ENCODE measurements around the gene PHF24.

The PHF24 gene

DNA sequence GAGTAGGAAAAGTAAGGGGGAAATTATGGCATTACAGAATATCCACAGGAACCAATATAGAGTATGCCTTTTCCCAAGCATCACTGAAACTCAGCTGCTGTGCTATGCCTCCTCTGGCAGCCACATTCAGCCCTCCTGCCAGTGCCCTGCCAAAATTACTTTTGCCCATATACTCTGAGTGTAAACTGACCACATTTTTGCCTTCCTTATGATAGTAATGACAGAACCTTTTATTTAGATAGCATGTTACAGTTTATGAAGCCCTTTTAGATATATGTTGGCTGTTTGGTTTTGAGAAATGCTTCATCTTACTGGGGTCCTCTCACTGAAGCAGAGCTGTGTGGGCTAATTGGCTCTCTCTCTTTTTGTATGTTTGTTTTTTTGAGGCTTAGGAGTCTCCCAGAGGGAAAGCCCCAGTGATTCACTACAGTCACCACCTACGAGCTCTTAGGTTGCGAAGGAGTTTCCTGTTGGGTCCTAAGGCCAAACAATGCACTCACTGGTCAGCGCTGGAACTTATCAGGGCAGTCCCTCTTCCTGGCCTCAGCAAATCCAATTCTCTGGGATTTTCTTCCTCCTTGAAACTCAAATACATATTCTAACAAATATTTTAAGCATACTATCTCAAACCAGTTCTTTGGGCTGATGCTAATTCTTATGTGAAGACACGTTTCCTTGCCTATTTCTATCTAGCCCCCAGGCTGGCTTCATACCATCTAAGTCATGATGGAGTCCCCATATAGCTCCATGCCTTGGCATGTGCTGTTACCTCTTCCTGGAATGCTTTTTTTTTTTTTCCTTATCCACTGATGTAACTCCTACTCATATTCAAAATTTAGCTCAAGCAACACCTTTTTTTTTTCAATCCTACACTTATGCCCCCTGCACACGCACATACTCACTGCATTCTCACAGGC is 3.7 kb downstream of the PHF24 start:
- Histone ChIP-seq H3K36me3 (ENCODE audit: control insufficient read depth in 1 of 2, insufficient read depth in 2 of 2, low read length in 2 of 2) (no peaks in the 10 kb centered on the region), H3K9me3 (ENCODE audit: control insufficient read depth in 1 of 2, low read length in 2 of 2) (no peaks in the 10 kb centered on the region), H3K4me3 (ENCODE audit: low read depth in 1 of 2, low read length in 2 of 2) (no peak overlapping the region), H3K27me3 (ENCODE audit: low read depth, low read length) (peaks cover 13% of the 10 kb centered on the region), H3K27ac (ENCODE audit: low read length) (no peak overlapping the region), H3K4me1 (ENCODE audit: control insufficient read depth in 1 of 2, insufficient read depth in 2 of 2, low read length in 2 of 2) (peaks cover 0 to 10% of the 10 kb centered on the region in 2 donors)

DNA sequence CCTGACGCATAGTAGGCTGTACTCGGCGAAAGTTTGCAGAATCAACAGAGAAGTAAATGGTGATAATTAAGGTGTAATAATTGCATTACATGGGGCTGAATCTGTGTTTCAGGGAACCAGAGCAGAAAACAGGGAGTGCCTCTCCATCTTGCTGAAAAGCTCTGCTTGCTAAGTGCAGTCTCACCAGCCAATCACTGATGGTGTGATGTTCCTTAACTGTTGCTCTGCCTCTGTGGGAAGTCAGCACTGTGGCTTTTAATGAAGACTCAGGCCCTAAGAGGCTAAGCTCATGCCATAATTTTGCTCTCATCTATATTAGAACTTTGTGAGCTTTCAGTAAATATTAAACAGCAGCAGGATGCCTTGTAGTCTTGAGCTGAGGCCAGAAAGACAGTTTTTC is 4.5 kb downstream of the PHF24 start:
- Histone ChIP-seq H3K27ac (ENCODE audit: low read length) (no peak overlapping the region), H3K36me3 (ENCODE audit: control insufficient read depth in 1 of 2, insufficient read depth in 2 of 2, low read length in 2 of 2) (no peaks in the 10 kb centered on the region), H3K9me3 (ENCODE audit: control insufficient read depth in 1 of 2, low read length in 2 of 2) (no peaks in the 10 kb centered on the region), H3K27me3 (ENCODE audit: low read depth, low read length) (peaks cover 13% of the 10 kb centered on the region), H3K4me1 (ENCODE audit: control insufficient read depth in 1 of 2, insufficient read depth in 2 of 2, low read length in 2 of 2) (peaks cover 0 to 7% of the 10 kb centered on the region in 2 donors), H3K4me3 (ENCODE audit: low read depth in 1 of 2, low read length in 2 of 2) (no peak overlapping the region)

DNA sequence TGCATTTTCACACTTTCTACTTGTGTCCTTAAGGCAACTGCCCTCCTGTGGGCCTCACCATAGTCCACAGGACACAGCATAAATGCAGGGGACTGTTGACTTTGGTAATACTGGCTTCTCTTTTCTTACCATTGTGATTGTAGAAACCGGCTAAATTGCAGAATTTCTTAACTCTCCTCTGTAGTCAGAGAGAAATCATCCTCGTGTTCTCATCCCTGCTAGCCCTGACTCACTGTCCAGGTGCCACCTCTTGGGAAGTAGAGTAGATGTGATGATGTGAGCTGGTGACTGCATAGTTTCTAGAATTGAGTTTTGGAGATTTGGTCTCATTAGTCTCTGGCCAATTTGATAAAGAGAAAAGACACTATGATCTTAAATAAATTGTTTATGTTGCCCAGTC is 5.5 kb downstream of the PHF24 start:
- Histone ChIP-seq H3K27ac (ENCODE audit: low read length) (no peak overlapping the region), H3K4me1 (ENCODE audit: control insufficient read depth in 1 of 2, insufficient read depth in 2 of 2, low read length in 2 of 2) (peaks cover 0 to 1% of the 10 kb centered on the region in 2 donors), H3K36me3 (ENCODE audit: control insufficient read depth in 1 of 2, insufficient read depth in 2 of 2, low read length in 2 of 2) (no peaks in the 10 kb centered on the region), H3K4me3 (ENCODE audit: low read depth in 1 of 2, low read length in 2 of 2) (no peak overlapping the region), H3K27me3 (ENCODE audit: low read depth, low read length) (peaks cover 10% of the 10 kb centered on the region), H3K9me3 (ENCODE audit: control insufficient read depth in 1 of 2, low read length in 2 of 2) (no peaks in the 10 kb centered on the region)

DNA sequence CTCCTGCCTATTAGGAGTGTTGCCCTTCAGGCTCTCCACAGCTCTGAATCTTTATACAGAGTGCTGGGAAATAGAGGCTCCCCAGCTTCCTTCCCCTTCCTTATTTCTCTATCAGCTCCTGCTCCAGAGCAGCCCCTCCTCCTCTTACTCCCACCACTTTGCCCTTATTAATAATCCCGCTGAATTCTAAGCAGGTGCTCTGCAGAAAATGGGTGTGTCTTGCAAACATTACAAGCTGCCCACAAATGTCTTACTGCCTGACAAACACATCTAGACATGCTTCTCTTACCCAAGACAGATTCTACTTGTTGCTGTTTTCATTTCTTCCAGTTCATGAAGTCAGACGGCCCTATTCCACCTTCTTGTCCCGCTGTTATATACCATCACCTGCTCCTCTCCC is 6.4 kb downstream of the PHF24 start:
- Histone ChIP-seq H3K27ac (ENCODE audit: low read length) (no peak overlapping the region), H3K4me3 (ENCODE audit: low read depth in 1 of 2, low read length in 2 of 2) (no peak overlapping the region), H3K36me3 (ENCODE audit: control insufficient read depth in 1 of 2, insufficient read depth in 2 of 2, low read length in 2 of 2) (no peaks in the 10 kb centered on the region), H3K4me1 (ENCODE audit: control insufficient read depth in 1 of 2, insufficient read depth in 2 of 2, low read length in 2 of 2) (no peaks in the 10 kb centered on the region), H3K27me3 (ENCODE audit: low read depth, low read length) (peaks cover 4% of the 10 kb centered on the region), H3K9me3 (ENCODE audit: control insufficient read depth in 1 of 2, low read length in 2 of 2) (no peaks in the 10 kb centered on the region)

DNA sequence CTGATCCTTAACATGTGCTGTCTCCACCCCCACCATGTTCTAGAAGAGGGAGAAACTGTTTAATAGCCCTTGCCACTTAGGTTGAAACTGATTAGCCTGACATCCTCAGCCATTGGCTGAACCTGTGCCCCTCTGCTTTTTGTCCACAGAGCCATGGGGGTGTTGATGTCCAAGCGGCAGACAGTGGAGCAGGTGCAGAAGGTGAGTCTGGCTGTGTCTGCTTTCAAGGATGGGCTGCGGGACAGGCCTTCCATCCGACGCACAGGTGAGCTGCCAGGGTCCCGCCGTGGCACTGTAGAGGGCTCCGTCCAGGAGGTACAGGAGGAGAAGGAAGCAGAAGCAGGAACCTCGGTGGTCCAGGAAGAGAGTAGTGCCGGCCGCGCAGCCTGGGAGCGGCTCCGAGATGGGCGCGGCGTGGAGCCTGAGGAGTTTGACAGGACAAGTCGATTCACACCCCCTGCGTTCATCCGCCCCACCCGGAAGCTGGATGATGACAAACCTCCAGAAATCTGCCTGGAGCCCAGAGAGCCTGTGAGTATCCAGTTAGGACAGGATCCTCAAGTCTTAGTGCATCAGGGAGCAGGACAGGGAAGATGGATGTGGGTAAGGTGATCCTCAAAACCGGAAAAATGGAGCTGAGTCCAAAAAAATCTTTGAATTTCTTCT is 13.2 kb downstream of the PHF24 start:
- no peaks in the 10 kb centered on the region for H3K27me3 ChIP-seq (ENCODE audit: low read depth, low read length)
- no peak overlapping the region for H3K4me3 ChIP-seq (ENCODE audit: low read depth in 1 of 2, low read length in 2 of 2)
- no peaks in the 10 kb centered on the region for H3K36me3 ChIP-seq (ENCODE audit: control insufficient read depth in 1 of 2, insufficient read depth in 2 of 2, low read length in 2 of 2)
- H3K9me3 ChIP-seq (ENCODE audit: control insufficient read depth in 1 of 2, low read length in 2 of 2), result no peaks in the 10 kb centered on the region
- H3K4me1 ChIP-seq (ENCODE audit: control insufficient read depth in 1 of 2, insufficient read depth in 2 of 2, low read length in 2 of 2), result no peaks in the 10 kb centered on the region
- H3K27ac ChIP-seq (ENCODE audit: low read length), result no peak overlapping the region

DNA sequence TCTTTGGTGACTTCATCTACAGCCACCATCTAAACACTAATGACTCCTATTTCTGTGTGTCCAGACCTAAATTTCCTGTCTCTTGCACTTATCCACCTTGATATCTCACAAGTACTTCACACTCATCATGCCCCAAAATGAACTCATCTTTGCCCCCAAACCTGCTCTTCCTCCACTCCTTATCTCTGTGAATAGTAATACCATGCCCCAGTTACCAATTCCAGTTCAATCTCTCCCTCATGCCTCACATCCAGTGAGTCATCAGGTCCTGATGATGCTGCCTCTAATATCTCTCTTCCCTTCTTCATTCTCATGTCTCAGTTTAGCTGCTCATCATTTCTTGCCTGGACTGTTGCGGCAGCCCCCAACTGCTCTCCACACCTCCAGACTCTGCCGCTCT is 16.6 kb downstream of the PHF24 start:
- Histone ChIP-seq H3K36me3 (ENCODE audit: control insufficient read depth in 1 of 2, insufficient read depth in 2 of 2, low read length in 2 of 2) (no peaks in the 10 kb centered on the region), H3K27ac (ENCODE audit: low read length) (no peak overlapping the region), H3K4me3 (ENCODE audit: low read depth in 1 of 2, low read length in 2 of 2) (no peak overlapping the region), H3K9me3 (ENCODE audit: control insufficient read depth in 1 of 2, low read length in 2 of 2) (no peaks in the 10 kb centered on the region), H3K27me3 (ENCODE audit: low read depth, low read length) (no peaks in the 10 kb centered on the region), H3K4me1 (ENCODE audit: control insufficient read depth in 1 of 2, insufficient read depth in 2 of 2, low read length in 2 of 2) (no peaks in the 10 kb centered on the region)

DNA sequence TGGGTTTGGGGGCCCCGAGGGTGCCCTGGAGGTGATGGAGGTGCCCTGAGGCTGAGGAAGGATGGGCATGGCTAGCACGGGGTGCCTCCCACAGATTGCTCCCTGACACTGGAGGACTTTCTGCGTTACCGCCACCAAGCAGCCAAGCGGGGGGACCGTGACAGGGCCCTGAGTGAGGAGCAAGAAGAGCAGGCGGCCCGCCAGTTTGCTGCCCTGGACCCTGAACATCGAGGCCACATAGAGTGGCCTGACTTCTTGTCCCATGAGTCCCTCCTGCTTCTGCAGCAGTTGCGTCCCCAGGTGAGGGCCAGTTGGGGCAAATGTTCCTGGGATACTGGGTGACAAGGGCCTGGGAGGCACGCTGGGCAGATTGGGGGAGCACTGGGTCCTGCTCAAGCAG is 18.4 kb downstream of the PHF24 start:
- Histone ChIP-seq H3K27me3 (ENCODE audit: low read depth, low read length) (no peaks in the 10 kb centered on the region), H3K4me1 (ENCODE audit: control insufficient read depth in 1 of 2, insufficient read depth in 2 of 2, low read length in 2 of 2) (no peaks in the 10 kb centered on the region), H3K27ac (ENCODE audit: low read length) (no peak overlapping the region), H3K36me3 (ENCODE audit: control insufficient read depth in 1 of 2, insufficient read depth in 2 of 2, low read length in 2 of 2) (no peaks in the 10 kb centered on the region), H3K4me3 (ENCODE audit: low read depth in 1 of 2, low read length in 2 of 2) (no peak overlapping the region), H3K9me3 (ENCODE audit: control insufficient read depth in 1 of 2, low read length in 2 of 2) (no peaks in the 10 kb centered on the region)

DNA sequence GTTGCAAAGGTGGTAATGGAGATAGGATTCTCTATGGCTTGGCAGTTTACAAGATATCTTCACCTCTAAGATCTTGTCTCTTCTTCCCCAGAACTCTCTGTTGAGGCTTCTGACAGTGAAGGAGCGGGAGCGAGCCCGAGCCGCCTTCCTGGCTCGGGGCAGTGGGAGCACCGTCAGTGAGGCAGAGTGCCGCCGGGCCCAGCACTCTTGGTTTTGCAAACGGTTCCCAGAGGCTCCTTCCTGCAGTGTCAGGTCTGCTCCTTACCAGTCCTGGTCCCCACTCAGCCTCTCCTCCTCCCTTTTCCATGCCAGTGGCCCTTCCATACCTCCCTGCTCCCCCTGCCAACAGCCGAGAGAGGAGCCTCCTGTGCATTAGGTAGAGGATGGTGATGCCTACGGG is 18.9 kb downstream of the PHF24 start:
- Histone ChIP-seq H3K4me3 (ENCODE audit: low read depth in 1 of 2, low read length in 2 of 2) (no peak overlapping the region), H3K9me3 (ENCODE audit: control insufficient read depth in 1 of 2, low read length in 2 of 2) (no peaks in the 10 kb centered on the region), H3K27me3 (ENCODE audit: low read depth, low read length) (no peaks in the 10 kb centered on the region), H3K27ac (ENCODE audit: low read length) (no peak overlapping the region), H3K36me3 (ENCODE audit: control insufficient read depth in 1 of 2, insufficient read depth in 2 of 2, low read length in 2 of 2) (no peaks in the 10 kb centered on the region), H3K4me1 (ENCODE audit: control insufficient read depth in 1 of 2, insufficient read depth in 2 of 2, low read length in 2 of 2) (no peaks in the 10 kb centered on the region)

DNA sequence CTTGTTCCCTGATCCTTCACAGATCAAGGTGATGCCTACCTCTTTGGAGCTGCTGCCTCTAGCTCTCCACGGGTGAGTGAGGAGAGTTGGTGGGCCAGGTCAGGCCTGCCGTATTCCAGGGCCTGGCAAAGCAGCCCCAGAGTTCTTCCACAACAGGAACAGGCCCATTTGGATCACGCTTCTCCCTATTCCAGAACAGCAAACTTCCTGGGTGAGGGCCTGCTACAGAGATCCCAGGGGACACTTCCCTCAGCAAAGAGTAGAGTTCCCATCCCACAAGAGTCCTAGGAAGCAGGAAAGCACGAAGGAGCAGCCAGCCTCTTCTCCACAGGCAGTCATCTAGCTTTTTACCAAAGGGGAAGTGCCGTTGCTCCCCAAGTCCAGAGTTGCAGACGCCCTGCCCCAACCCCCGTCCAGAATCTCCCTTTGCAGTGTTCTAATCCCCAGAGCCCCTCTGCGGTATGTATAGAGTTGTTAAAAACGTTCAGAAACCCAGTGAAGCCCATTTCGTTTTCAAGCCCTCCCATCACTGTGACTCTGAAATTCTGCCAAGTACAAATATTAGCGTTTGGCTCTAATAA is 22.2 kb downstream of the PHF24 start:
- Histone ChIP-seq H3K36me3 (ENCODE audit: control insufficient read depth in 1 of 2, insufficient read depth in 2 of 2, low read length in 2 of 2) (no peaks in the 10 kb centered on the region), H3K27me3 (ENCODE audit: low read depth, low read length) (no peaks in the 10 kb centered on the region), H3K27ac (ENCODE audit: low read length) (no peak overlapping the region), H3K4me3 (ENCODE audit: low read depth in 1 of 2, low read length in 2 of 2) (no peak overlapping the region), H3K4me1 (ENCODE audit: control insufficient read depth in 1 of 2, insufficient read depth in 2 of 2, low read length in 2 of 2) (no peaks in the 10 kb centered on the region), H3K9me3 (ENCODE audit: control insufficient read depth in 1 of 2, low read length in 2 of 2) (no peaks in the 10 kb centered on the region)

DNA sequence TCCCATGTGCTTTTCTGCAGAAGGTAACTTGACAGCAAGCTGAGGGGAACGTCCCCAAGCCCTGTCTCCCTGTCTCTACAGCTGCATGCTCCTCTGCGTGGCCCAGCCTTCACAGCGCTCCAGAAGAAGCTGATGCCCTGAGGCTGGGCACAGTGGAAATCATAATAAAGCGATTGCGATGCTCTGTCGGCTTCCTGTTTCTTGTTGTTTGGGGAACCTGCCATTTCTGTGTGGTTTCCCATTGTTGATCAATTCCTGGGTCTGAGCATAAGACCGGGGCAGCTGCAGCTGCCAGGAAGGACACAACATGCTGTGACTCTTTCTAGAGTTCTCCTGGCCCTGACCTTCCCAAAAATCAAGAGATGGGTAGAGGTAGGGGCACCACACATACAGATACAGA is 24.3 kb downstream of the PHF24 start:
- no peaks in the 10 kb centered on the region for H3K4me1 ChIP-seq (ENCODE audit: control insufficient read depth in 1 of 2, insufficient read depth in 2 of 2, low read length in 2 of 2)

DNA sequence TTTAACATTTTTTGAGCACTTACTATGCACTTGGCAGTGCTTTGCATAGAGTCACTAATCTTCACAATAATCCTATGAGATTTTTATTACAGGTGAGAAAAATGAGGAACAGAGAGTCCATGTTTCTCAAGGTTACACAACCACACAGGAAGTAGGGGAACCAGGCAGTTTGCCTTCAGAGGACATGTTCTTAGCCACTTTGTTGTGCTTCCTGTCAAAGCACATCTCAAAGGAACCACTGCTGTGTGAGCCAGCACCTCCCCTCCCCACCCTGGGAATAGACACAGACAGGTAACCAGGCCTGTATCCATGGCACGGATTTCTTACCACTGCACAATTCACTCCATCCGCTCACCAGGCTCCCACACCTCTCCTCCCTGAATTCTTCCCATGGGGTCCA is 25.1 kb downstream of the PHF24 start:
- H3K4me1 ChIP-seq (ENCODE audit: control insufficient read depth in 1 of 2, insufficient read depth in 2 of 2, low read length in 2 of 2), result peaks cover 0 to 1% of the 10 kb centered on the region in 2 donors
- H3K27me3 ChIP-seq (ENCODE audit: low read depth, low read length), result no peaks in the 10 kb centered on the region
- no peaks in the 10 kb centered on the region for H3K36me3 ChIP-seq (ENCODE audit: control insufficient read depth in 1 of 2, insufficient read depth in 2 of 2, low read length in 2 of 2)
- H3K27ac ChIP-seq (ENCODE audit: low read length), result no peak overlapping the region
- no peaks in the 10 kb centered on the region for H3K9me3 ChIP-seq (ENCODE audit: control insufficient read depth in 1 of 2, low read length in 2 of 2)
- no peak overlapping the region for H3K4me3 ChIP-seq (ENCODE audit: low read depth in 1 of 2, low read length in 2 of 2)

More for the DNA sequence above, 24.3 kb downstream of the PHF24 start:
- no peaks in the 10 kb centered on the region for H3K36me3 ChIP-seq (ENCODE audit: control insufficient read depth in 1 of 2, insufficient read depth in 2 of 2, low read length in 2 of 2)
- no peaks in the 10 kb centered on the region for H3K27me3 ChIP-seq (ENCODE audit: low read depth, low read length)
- H3K4me3 ChIP-seq (ENCODE audit: low read depth in 1 of 2, low read length in 2 of 2), result no peak overlapping the region
- H3K27ac ChIP-seq (ENCODE audit: low read length), result no peak overlapping the region
- H3K9me3 ChIP-seq (ENCODE audit: control insufficient read depth in 1 of 2, low read length in 2 of 2), result no peaks in the 10 kb centered on the region
